ENCODE measurements around the gene SH3TC2. TPM values are rescaled to one million over a fixed set of nuclear protein-coding genes. Genes with fewer than 3 reads are reported as not detected.

The SH3TC2 gene
- total and polyA plus RNA-seq, 8 donors, result 0.06 to 1.2 (median 0.27) TPM

DNA sequence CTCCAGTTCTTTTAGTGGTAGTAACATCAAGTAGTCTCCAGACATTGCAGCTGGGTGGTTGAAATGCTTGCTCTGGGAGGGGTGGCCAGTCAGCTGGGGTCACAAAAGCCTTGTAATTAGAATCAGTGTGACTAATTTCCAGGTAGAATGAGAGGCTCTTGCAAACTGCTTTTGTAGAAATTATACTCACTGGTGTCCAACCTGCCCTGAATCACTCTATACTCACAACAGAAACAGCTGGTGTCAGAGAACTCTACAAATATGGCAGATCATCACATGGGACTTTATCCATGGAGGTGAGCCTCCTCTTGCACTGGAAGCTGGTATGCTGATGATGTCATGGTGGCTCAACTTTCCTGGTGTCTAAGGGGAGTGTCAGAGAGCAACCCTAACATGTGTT, 71.3 kb downstream of the SH3TC2 start:
- ATAC-seq (no peak), DNase-seq (no peak), FAIRE-seq (no peak)
- TF ChIP-seq, protein P1, sequence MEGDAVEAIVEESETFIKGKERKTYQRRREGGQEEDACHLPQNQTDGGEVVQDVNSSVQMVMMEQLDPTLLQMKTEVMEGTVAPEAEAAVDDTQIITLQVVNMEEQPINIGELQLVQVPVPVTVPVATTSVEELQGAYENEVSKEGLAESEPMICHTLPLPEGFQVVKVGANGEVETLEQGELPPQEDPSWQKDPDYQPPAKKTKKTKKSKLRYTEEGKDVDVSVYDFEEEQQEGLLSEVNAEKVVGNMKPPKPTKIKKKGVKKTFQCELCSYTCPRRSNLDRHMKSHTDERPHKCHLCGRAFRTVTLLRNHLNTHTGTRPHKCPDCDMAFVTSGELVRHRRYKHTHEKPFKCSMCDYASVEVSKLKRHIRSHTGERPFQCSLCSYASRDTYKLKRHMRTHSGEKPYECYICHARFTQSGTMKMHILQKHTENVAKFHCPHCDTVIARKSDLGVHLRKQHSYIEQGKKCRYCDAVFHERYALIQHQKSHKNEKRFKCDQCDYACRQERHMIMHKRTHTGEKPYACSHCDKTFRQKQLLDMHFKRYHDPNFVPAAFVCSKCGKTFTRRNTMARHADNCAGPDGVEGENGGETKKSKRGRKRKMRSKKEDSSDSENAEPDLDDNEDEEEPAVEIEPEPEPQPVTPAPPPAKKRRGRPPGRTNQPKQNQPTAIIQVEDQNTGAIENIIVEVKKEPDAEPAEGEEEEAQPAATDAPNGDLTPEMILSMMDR (IDR thresholded peaks at IDR 0.05), result no peak
- H3K27ac ChIP-seq, result no peak overlapping the region
- no peaks in the 10 kb centered on the region for H3K9me3 ChIP-seq
- H3K4me1 ChIP-seq, result no peaks in the 10 kb centered on the region
- H3K27me3 ChIP-seq, result no peaks in the 10 kb centered on the region
- intact Hi-C loops (cut with DNase I), result no loop called here
- no peaks in the 10 kb centered on the region for H3K36me3 ChIP-seq
- no peak overlapping the region for H3K4me3 ChIP-seq

DNA sequence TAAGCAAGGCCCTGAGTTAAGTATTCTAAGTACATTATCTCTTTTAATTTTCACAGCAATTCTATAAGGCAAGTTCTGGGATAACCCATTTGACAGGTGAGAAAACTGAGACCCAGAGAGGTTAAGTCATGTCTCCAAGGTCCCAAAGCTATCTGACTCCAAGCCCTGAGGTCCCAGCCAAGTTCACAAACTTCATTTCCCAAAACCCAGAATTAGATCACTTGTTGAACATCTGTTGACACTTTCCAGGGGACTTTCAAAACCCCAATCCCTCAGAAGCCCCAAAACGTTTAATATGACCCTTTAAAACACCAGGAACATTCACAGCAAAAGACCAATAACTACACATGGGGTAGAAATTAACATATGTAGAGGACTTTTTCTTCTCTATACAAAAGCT, 72.0 kb downstream of the SH3TC2 start:
- Histone ChIP-seq H3K27me3 (no peaks in the 10 kb centered on the region), H3K9me3 (no peaks in the 10 kb centered on the region), H3K36me3 (no peaks in the 10 kb centered on the region), H3K27ac (no peak overlapping the region), H3K4me3 (no peak overlapping the region), H3K4me1 (no peaks in the 10 kb centered on the region)
- FAIRE-seq, result no peak
- intact Hi-C loops (cut with DNase I), result no loop called here
- WGBS, 2 donors, result 35 to 43% methylated on average over 1 of the region's 1 CpG
- no peak for ATAC-seq
- TF ChIP-seq, protein P1 (IDR thresholded peaks at IDR 0.05), result no peak
- DNase-seq, result no peak

DNA sequence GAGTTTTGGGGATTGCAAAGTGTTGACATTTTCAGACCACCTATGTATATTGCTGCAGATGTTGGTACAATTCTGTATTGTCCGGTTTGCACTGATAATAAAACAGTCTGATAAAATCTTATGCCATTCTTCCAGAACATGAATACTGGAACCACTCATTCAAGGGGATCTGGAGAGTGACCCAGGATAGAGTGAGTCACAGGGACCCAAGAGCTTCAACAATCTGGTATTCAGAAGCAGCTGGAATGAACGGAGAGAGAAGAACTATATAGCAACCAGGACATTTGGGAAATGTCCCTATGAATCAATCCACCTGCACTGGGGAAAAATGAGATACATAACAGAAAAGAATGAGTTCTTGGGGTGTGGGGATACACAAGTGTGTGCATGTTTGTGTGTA, 73.3 kb downstream of the SH3TC2 start:
- no peaks in the 10 kb centered on the region for H3K36me3 ChIP-seq
- no peaks in the 10 kb centered on the region for H3K9me3 ChIP-seq
- H3K27me3 ChIP-seq, result no peaks in the 10 kb centered on the region
- intact Hi-C loops (cut with DNase I), result no loop called here
- 65 to 75% methylated on average over 2 of the region's 2 CpGs for WGBS, 2 donors
- DNase-seq, result no peak
- H3K4me3 ChIP-seq, result no peak overlapping the region
- TF ChIP-seq, protein P1 (IDR thresholded peaks at IDR 0.05), result no peak
- ATAC-seq, result no peak
- FAIRE-seq, result no peak
- no peak overlapping the region for H3K27ac ChIP-seq
- H3K4me1 ChIP-seq, result no peaks in the 10 kb centered on the region

DNA sequence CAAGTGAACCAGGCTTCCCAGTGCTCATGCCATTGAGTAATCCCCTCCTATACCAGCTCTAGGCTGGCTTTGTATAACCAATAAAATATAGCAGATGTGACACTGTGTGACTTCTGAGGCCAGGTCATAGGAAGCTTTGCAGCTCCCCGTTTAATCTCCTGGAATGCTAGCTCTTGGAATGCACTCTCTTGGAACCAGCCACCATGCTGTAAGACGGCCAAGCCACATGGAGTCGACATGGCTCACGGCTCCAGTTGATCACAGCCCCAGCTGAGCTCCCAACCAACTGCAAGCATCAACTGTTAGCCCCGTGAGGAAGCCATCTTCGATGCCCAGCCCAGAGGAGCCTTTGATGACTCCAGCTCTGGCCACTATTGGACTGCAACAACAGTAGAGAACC, 74.5 kb downstream of the SH3TC2 start:
- H3K27ac ChIP-seq, result no peak overlapping the region
- TF ChIP-seq, protein P1 (IDR thresholded peaks at IDR 0.05), result no peak
- 80 to 85% methylated on average over 6 of the region's 6 CpGs for WGBS, 2 donors
- no peaks in the 10 kb centered on the region for H3K4me1 ChIP-seq
- FAIRE-seq (no peak), ATAC-seq (no peak), DNase-seq (no peak)
- H3K9me3 ChIP-seq, result no peaks in the 10 kb centered on the region
- H3K27me3 ChIP-seq, result no peaks in the 10 kb centered on the region
- intact Hi-C loops (cut with DNase I), result no loop called here
- H3K4me3 ChIP-seq, result no peak overlapping the region
- H3K36me3 ChIP-seq, result no peaks in the 10 kb centered on the region

DNA sequence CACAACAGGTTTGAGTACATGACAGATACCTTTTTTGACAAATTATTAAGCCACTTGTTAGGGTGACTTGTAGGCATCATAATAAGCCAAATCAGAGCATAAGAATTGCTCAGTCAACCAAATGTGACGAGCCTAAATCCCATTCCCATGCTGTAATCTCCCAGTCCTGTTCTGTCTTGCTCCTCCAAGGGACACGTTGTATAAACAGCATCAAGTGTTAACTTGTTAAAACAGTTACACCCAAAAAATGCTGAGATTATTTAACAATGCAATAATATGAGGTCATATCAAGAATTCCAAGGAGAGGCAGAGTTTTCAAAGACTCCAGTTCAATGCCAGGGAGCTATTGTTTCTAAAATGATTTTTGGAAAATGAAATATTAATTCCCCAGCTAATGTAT, 76.2 kb downstream of the SH3TC2 start:
- WGBS, 2 donors, result 79 to 80% methylated on average over 2 of the region's 2 CpGs
- H3K9me3 ChIP-seq, result no peaks in the 10 kb centered on the region
- DNase-seq, result no peak
- TF ChIP-seq, protein P1 (IDR thresholded peaks at IDR 0.05), result no peak
- no peak for ATAC-seq
- H3K4me3 ChIP-seq, result no peak overlapping the region
- no peaks in the 10 kb centered on the region for H3K36me3 ChIP-seq
- no peak overlapping the region for H3K27ac ChIP-seq
- FAIRE-seq, result no peak
- intact Hi-C loops (cut with DNase I), result no loop called here
- no peaks in the 10 kb centered on the region for H3K4me1 ChIP-seq
- H3K27me3 ChIP-seq, result no peaks in the 10 kb centered on the region
